HG03045 (cell line): ENCODE data around the gene LDB2.

ENCODE experiments used
- ATAC-seq: cut with Tn5 transposase; IDR thresholded peaks from one replicate; pipeline ENCODE4 v1.9.1; 2021; ENCODE audit warnings: mild to moderate bottlenecking, moderate library complexity; ENCODE audit not compliant: unreplicated experiment

LDB2 gene

DNA sequence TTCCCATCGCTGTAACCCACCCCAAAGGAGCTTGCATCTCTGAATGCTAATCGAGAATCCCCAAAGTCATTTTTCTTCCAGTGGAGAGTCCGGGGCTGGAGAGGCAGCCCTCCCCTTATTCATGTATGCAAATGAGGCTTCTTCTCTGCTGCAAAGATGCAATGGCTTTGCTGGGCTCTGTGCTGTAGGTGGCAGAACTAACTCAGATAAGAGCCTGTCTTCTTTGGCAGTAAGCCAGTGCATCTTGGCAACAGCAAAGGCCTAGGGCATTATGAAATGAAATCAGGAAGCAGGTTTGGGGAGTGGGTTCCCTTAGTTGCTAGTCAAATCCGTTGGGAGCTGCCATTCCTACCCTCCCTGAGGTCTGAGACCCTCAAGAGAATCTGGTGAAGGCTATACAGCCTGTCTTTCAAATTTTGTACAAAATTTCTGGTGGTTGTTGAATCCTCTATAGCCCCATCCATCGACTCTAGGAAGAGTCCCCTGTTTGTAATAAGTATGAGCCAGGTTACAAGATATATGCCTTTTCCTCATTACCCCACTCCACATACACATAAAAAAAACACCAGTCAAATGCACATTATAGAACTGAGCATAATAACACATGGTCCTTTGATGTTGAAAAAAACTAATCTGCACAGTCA lies 381.5 kb downstream of the LDB2 start:
- no peak for ATAC-seq

DNA sequence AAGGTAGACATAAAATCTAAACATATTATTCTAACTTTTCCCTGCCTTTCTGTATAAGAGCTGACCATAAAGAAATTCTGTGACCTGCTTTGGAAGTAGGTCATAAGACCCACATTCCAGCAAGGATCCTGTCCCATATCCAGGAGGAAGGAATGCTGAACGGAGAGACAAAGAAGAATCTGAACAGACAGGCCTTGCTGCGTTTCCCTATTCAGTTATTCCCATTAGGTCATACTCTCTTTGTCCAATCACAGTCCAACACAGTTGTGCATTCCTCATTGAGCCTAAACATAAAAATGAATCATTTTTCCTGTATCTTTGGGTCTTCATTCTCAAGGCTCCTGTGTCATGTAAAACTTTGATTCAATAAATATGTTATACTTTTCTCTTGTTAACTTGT lies 384.6 kb downstream of the LDB2 start:
- ATAC-seq = no peak

DNA sequence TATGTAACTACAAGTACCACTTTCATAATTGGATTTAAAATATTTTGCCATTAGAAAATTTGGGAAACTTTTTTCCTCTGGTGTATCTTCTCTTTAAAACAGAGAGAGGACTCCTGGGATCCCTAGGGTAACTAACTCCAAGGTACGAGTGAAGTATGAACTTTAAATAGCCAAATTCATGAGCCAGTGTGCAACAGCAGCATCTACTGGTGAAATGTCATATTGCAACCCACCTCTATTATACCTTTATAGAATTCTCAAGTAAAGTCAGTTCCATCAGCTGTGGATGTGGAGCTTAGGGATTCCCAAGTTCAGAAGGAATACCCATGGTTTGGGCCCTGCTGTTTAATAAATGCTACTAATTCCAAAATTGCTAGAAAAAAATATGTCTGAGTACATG lies 389.5 kb downstream of the LDB2 start:
- ATAC-seq = no peak

DNA sequence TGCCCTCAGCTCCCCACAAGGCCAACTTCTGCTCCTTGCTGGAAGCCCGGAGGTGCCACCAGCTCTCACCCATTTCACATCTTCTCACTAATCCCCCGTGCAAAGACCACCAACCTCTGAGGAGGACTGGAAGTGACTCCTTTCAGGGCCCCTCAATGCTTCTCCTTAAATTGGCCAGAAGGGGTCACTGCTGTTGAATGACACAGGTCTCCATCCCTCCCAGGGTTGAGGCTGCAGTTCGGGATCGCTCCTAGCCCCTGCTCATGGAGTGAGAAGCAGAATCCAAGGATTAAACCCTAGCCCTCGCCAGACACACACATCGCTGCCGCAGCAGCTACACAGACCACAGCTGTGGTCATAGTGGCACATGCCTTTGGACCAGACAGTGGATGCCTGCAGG lies 392.7 kb downstream of the LDB2 start:
- ATAC-seq = no peak

DNA sequence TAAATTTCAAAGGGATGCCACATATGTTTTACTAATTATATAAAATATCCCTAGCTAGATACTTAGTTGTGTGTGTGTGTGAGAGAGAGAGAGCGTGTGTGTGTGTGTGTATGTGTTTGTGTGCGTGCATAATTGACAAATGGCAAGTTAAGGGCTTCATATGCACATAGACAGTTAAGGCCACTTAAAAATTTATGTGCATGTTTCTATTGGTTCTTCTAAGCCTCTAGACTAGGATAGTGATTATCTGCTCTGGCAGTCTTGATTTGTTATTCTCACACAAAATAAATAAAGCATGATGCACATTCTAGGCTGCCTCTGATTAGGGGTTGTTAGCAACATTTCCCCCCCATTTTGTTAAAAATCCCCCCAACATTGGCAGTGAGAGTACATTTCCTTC lies 393.2 kb downstream of the LDB2 start:
- ATAC-seq = no peak

DNA sequence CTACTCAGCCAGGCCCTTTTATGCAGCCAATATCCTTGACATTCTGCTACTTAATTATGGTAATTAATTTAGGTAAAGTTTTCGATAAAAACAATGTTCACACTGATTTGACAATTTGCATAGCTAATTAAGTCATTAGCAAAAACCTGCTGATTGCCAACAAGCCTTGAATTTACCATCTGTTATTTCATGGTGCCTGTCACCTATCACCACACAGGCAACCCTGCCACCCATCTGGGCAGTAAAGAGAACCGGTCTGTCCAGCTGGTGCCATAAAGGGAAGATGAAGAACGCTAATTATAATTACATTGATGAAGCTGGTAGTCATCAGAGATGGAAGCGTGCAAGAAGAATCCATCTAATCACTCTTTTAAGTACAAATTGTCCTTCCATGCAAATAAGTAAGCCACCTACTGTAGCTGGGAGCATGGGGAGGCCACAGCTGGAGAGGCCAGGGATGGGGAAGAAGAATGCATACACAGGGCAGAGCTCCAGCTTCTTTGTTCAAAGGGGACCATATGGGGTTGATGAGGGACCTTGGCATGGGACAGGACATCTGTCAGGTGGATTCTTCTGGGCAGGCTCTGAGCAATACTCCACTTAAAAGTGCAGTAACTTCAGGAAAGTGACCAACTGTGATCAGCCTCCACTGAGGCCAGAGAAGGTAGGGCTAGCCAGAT lies 394.9 kb downstream of the LDB2 start:
- no peak for ATAC-seq

DNA sequence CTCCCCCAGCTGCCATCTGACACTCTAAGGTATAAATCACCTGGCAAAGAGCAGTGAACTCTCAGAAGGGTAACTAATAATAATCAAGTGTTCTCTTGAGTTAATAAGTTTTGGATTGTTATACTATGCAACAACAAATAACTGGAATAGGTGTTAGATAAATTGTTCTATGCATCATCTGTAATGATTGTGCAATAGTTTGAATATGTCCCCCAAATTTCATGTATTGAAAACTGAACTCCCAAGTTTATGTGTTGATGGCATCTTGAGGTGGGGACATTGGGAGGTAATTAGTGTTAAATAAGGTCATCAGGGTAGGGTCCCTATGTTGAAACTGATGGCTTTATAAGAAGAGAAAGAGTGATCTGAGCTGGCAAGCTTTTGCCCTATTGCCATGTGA lies 399.5 kb downstream of the LDB2 start:
- no peak for ATAC-seq

DNA sequence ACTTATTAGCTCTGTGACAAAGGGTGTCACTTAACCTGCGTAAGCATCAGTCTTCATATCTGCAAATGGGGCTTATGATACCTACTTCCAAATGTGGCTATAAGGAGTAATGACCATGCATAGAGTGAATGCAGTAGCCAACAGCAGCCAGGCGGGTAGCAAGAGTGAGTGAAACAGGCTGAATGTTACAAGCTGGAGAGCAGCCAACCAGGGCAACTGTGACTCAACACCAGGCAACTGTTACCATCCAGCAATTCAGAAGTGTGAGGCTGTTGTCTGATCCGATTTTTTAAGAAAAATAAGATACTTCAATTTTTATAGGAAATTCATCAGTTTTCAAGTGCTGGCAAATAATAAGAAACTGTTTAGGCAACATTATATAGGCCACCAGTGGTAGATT lies 401.9 kb downstream of the LDB2 start:
- no peak for ATAC-seq

DNA sequence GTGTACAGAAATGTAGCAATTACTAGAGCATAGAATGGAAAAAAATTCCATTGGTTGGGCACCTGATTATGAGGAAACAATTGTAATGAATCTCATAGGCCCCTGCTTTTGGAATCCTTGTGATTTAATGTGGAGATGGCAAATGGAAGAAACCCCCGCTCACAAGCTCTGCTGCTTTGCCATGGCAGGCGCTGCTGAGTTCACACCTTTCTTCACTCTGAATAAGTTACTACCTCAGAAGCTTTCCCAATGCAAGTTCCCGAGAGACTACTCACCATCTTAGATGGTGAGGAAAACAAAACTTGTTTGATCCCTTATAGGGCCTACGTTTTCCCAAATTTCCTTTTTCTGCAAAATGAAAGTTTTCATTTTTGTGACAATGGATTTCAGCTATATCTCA lies 405.6 kb downstream of the LDB2 start:
- no peak for ATAC-seq

DNA sequence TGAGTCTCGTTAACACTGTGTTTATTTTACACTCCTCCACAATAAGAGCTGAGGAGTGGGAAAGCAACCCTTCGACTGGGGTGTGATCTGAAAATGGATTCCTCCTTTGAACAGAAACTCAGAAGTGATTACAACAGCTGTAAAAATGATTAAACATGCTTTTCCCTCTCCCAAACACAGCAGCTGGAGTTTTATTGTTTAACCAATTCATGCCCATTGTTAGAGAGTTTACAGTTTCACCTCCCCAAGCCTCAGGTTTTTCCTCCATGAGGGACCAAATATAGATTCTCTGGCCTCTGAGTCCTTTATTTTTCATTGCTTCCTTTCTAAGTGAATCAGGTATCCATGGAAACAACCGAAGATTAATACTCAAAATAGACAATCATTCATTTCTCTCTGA lies 409.2 kb downstream of the LDB2 start:
- no peak for ATAC-seq

DNA sequence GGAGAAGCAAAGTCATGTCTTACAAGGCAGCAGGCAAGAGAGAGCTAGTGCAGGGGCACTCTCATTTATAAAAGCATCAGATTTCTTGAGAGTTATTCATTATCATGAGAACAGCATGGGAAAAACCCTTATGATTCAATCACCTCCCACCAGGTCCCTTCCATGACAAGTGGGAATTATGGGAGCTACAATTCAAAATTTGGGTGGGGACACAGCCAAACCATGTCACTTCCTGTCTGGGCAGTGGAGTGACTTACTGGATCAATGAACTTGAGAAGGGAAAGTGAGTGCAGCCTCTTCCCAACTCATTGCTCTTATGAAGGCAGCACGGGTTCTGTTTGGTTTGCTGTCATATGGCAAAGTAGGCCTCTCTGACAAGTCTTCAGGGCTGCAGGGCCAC lies 410.4 kb downstream of the LDB2 start:
- no peak for ATAC-seq

DNA sequence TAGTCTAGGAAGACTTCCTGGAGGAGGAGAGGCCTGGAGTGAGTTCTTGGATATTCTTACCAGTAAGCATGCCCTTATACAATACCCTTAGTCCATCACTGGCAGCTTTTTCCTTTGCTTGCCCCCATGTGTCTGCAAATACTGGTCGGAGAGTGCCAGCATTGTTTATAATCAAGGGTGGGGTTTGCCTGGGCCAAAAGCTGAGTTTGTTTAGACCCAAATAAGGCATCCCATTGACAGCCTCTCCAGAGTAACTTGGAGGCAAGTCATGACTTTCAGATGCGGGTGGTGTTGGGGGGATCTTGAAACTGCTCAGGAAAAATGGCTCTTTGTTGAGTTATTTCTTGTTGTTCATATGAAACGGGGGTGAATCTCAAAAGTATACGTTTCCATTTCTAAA lies 413.7 kb downstream of the LDB2 start:
- ATAC-seq = no peak

DNA sequence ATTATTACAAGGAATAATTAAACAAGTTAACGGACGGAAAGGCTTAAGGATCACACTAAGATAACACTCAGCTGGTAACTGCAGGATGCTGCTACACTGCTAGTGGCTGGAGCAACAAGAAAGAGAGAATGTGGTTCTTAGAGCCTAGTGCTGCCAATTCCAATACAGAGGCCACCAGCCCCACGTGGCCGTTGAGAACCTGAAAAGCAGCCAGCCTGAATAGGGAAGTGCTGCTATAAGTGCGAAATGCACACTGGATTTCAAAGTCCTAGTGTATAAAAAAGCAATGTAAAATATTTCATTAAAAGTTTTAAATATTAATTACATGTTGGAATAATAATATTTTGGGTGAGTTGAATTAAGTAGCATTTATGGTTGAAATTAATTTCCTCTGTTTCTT lies 414.9 kb downstream of the LDB2 start:
- ATAC-seq = no peak

DNA sequence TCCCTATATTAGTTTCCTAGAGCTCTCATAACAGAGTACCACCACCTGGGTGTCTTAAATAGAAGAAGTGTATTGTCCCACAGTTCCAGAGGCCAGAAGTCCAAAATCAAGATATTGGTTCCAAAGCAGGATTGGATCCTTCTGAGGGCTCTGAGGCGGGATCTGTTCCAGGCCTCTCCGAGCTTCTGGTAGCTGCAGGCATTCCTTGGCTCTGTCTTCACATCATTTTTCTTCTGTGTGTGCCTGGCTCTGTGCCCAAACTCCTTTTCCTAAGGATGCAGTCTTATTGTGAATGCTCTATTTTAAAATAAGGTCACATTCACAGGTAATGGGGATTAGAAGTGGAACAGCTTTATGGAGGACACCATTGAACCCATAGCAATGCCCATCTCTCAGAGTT lies 418.4 kb downstream of the LDB2 start:
- ATAC-seq = no peak

DNA sequence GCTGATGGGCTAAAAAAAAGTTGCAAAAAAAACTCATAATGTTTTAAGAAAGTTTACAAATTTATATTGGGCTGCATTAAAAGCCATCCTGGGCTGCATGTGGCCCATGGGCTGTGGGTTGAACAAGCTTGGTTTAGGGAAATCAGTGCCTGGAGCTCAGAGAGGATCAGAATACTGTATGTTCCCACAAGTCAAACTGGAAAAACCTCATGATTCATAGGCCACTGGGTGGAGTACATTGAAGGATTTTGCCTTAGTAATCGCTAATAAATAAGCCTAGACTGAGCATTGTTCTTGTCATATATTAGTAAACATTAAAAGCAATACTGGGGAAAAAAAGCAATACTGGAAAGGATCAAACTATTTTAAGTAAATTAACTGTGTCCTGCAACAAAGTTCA lies 425.9 kb downstream of the LDB2 start:
- no peak for ATAC-seq

DNA sequence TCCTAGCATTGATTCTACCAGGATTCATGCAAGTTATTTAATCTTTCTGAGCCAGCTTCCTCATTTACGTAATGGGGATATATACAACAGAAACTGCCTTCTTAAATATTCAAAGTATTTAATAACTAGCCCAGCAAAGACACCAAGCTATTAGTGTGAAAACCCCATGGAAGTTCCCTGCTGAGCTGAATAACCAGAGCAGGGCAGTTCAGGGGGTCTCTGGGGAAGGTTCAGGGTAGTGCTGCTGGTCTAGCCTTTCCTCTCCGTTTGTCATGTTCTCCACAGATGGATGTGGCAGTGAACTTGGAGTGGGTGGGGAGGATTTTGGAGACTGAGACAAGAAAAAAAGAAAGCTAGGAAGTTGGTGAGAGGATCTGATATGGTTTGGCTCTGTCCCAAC lies 431.4 kb downstream of the LDB2 start:
- ATAC-seq = no peak

DNA sequence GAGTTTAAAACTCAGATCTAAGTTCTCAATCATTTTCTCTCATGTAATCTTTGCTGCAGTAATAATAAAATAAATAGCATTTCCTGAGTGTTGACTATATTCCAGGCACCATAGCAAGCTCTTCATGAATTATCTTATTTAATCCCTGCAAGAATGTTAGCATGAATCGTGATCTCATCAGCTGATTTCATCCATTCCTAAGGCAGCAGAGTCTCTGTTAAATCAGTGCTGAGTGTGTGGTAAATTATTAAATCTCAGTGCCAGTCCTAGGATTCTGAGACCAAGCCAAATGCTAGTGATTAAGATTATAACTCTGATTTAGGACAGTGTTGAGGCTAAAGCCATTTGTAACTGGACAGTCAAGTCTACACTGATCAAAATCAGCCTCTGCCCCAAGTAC lies 431.9 kb downstream of the LDB2 start:
- ATAC-seq = no peak

DNA sequence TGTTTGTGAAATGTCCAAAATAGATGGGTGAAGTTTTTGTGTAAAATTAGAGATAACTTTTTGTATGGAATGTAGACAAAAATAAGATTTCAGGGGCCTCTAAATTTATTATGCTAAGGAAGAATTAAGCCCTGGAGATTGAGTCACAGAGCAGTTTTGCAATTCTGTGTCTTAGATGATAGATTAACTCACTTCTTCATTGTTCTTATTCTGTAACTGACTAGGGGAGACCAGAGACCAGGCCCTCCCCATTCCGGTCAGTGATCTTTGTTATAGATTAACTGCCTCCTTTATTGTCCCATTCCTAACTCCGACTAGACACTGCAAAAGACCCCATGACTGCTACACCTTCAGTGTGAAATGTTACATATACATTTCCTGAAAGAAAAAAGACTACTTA lies 433.8 kb downstream of the LDB2 start:
- no peak for ATAC-seq

DNA sequence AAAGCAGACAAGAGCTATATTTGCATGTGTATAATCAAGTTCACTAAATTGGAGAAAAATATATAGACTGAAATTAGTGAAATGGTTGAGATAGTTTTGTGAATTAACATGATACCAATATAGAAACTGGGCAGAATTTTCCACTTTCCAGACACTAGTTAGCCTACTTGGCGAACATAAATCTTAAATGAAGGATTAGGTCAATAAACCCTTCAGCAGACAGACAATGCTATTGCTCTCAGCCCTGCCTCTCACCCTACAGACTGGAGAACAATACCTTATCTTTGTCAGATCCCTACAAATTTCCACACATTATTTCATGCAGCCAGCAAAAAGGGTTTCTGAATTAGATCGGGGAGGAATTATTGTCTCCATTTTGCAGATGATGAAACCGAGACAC lies 435.8 kb downstream of the LDB2 start:
- ATAC-seq = no peak

DNA sequence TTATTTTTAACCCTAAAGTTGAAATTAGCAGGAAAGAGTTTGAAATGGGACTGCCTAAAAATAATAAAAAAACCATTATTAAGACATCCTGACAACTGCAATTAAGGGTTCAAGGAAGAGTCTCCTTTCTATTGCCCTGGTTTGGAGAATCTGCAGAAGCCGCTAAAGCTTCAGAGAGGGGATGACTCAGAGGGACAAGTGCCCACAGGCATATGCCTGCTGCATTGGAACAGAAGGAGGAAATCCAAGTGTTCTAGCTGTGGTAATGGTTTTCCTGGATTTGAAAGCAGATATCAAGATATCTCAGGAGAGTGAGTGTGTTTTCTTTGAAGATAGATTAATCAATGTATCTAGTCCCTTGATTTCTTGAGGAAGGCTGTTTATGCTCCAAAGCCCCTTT lies 437.1 kb downstream of the LDB2 start:
- no peak for ATAC-seq

DNA sequence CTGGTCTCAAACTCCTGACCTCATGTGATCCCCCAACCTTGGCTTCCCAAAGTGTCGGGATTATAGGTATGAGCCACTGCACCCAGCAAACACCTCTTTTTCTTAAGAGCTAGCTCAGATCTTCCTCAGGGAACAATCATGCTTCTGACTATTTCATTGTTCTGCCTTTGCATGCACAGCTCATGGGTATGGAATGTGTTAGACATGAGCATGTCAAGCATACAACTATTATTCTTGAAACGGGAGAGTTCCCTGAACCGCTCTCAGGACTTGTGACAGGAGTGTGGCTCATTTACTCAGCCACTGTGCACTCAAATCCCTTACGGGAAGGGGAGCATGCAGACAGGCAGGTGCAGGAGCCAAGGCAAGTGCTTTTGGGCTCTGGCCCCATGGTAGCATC lies 440.5 kb downstream of the LDB2 start:
- ATAC-seq = no peak
